Liver (tissue), 9 donors: ENCODE measurements around the gene SLC7A10. TPM values are rescaled to one million over a fixed set of nuclear protein-coding genes. Genes with fewer than 3 reads are reported as not detected.
A peak's percentile ranks its signal among the peaks of the same experiment; 100 is the strongest.

Source experiments
- DNase-seq: peaks from one replicate; pipeline ENCODE4 v3.0.0-alpha.2; 2017; ENCODE audit warnings: low spot score
- H3K27ac ChIP-seq, 2 donors: one replicate each; pipeline ENCODE4 v1.7.0; 2013; ENCODE audit warnings: inconsistent platforms in 2 of 2, low read length in 2 of 2, control low read depth in 1 of 2, low read depth in 1 of 2, mild to moderate bottlenecking in 1 of 2
- H3K27me3 ChIP-seq, 4 donors: one replicate each; pipeline versions ENCODE4 v1.6.1 to v1.7.0; 2013; ENCODE audit warnings: low read length in 3 of 4, inconsistent platforms in 1 of 4, mild to moderate bottlenecking in 1 of 4, moderate library complexity in 1 of 4; ENCODE audit not compliant: control insufficient read depth in 4 of 4, insufficient read depth in 4 of 4
- H3K36me3 ChIP-seq, 4 donors: one replicate each; pipeline versions ENCODE4 v1.6.1 to v1.7.0; 2013; ENCODE audit warnings: low read length in 3 of 4, mild to moderate bottlenecking in 3 of 4, low read depth in 1 of 4, moderate library complexity in 1 of 4; ENCODE audit not compliant: control insufficient read depth in 4 of 4, insufficient read depth in 3 of 4
- H3K4me1 ChIP-seq, 4 donors: one replicate each; pipeline versions ENCODE4 v1.6.1 to v1.7.0; 2013; ENCODE audit warnings: low read length in 3 of 4, mild to moderate bottlenecking in 3 of 4, moderate library complexity in 1 of 4; ENCODE audit not compliant: control insufficient read depth in 4 of 4, insufficient read depth in 4 of 4
- H3K4me3 ChIP-seq, 3 donors: one replicate each; pipeline versions ENCODE4 v1.6.1 to v1.7.0; 2013; ENCODE audit warnings: low read length in 3 of 3, control low read depth in 1 of 3, low read depth in 1 of 3, mild to moderate bottlenecking in 1 of 3
- H3K9ac ChIP-seq, 2 donors: one replicate each; pipeline ENCODE4 v1.7.0; 2013; ENCODE audit warnings: low read length in 2 of 2, mild to moderate bottlenecking in 2 of 2, moderate library complexity in 2 of 2, control low read depth in 1 of 2, low read depth in 1 of 2
- H3K9me3 ChIP-seq, 4 donors: one replicate each; pipeline versions ENCODE4 v1.6.1 to v1.7.0; 2013; ENCODE audit warnings: low read length in 3 of 4; ENCODE audit not compliant: control insufficient read depth in 4 of 4
- EGR1 ChIP-seq, 2 donors: IDR thresholded peaks; 2 replicates each; pipeline ENCODE4 v1.6.1; 2016 to 2018; ENCODE audit warnings: antibody characterized with exemption in 2 of 2, low read depth in 2 of 2
- FOXA1 ChIP-seq: IDR thresholded peaks from 2 replicates; pipeline ENCODE4 v1.6.1; 2016; ENCODE audit warnings: antibody characterized with exemption
- FOXA2 ChIP-seq: IDR thresholded peaks from 2 replicates; pipeline ENCODE4 v1.6.1; 2016; ENCODE audit warnings: antibody characterized with exemption
- GABPA ChIP-seq, 2 donors: IDR thresholded peaks in 1 of 2; conservative IDR thresholded peaks in 1 of 2; 2 replicates each; pipeline ENCODE4 v1.6.1; 2016; ENCODE audit warnings: antibody characterized with exemption in 2 of 2, mild to moderate bottlenecking in 1 of 2, moderate library complexity in 1 of 2
- HNF4A ChIP-seq, 2 donors: conservative IDR thresholded peaks; 2 replicates each; pipeline ENCODE4 v1.6.1; 2016; ENCODE audit warnings: antibody characterized with exemption in 2 of 2, mild to moderate bottlenecking in 2 of 2
- HNF4G ChIP-seq: IDR thresholded peaks from 2 replicates; pipeline ENCODE4 v1.6.1; 2016; ENCODE audit warnings: antibody characterized with exemption
- JUND ChIP-seq, 2 donors: IDR thresholded peaks; 2 replicates each; pipeline ENCODE4 v1.6.1; 2016; ENCODE audit warnings: antibody characterized with exemption in 2 of 2
- NR2F2 ChIP-seq: IDR thresholded peaks from 2 replicates; pipeline ENCODE4 v1.6.1; 2016; ENCODE audit warnings: antibody characterized with exemption
- RAD21 ChIP-seq, 2 donors: IDR thresholded peaks; 2 replicates each; pipeline ENCODE4 v1.6.1; 2016; ENCODE audit warnings: antibody characterized with exemption in 2 of 2, mild to moderate bottlenecking in 2 of 2
- RXRA ChIP-seq, 2 donors: IDR thresholded peaks; 2 replicates each; pipeline ENCODE4 v1.6.1; 2017 to 2018; ENCODE audit warnings: antibody characterized with exemption in 2 of 2, mild to moderate bottlenecking in 1 of 2
- SP1 ChIP-seq: IDR thresholded peaks from 2 replicates; pipeline ENCODE4 v1.6.1; 2018; ENCODE audit warnings: antibody characterized with exemption, mild to moderate bottlenecking
- TAF1 ChIP-seq: conservative IDR thresholded peaks from 2 replicates; pipeline ENCODE4 v1.6.1; 2016; ENCODE audit warnings: antibody characterized with exemption, mild to moderate bottlenecking
- WGBS: extraction: QIAGEN DNeasy Blood & Tissue Kit; methylation state at CpG from one replicate; pipeline ENCODE4 v1.1.7; 2013; 5-methylcytosine and 5-hydroxymethylcytosine counted together
- polyA plus RNA-seq, 2 donors: library from polyadenylated mRNA; stranded (reverse) in 1 of 2; unstranded in 1 of 2; fragments of 200-250 nt in 1 of 2; fragments of >200 nt in 1 of 2; fragmentation: Nextera tagmentation in 1 of 2; extraction: Ambion mirVana in 1 of 2; gene quantifications; one replicate each; pipeline versions ENCODE4 v1.2.1 to v1.2.3, GENCODE V29; 2013 to 2015
- total RNA-seq, 2 donors: library from RNA; depleted of rRNA; stranded (reverse); fragments of >200 nt; gene quantifications; one replicate each; pipeline ENCODE4 v1.2.3, GENCODE V29; 2014
- TF ChIP-seq, protein P1 (sequence below): IDR thresholded peaks from 2 replicates; pipeline ENCODE4 v1.6.1; 2016; ENCODE audit warnings: antibody characterized with exemption, mild to moderate bottlenecking
- TF ChIP-seq, protein P2 (sequence below): IDR thresholded peaks from 2 replicates; pipeline ENCODE4 v1.6.1; 2016; ENCODE audit warnings: antibody characterized with exemption
- TF ChIP-seq, protein P3 (sequence below): IDR thresholded peaks from 2 replicates; pipeline ENCODE4 v1.6.1; 2016; ENCODE audit warnings: antibody characterized with exemption
- TF ChIP-seq, protein P4 (sequence below): fragments of 150-350 bp; IDR thresholded peaks from 2 replicates; pipeline ENCODE4 v1.5.1; 2017; ENCODE audit warnings: improper control_type of control experiment, low read depth, low read length; ENCODE audit not compliant: missing input control
- donor health status: healthy.
- donor health status: healthy.
- donor health status: healthy.
- donor health status: healthy.
- donor health status: healthy.

The SLC7A10 gene
- total and polyA plus RNA-seq, 4 donors = not detected

DNA sequence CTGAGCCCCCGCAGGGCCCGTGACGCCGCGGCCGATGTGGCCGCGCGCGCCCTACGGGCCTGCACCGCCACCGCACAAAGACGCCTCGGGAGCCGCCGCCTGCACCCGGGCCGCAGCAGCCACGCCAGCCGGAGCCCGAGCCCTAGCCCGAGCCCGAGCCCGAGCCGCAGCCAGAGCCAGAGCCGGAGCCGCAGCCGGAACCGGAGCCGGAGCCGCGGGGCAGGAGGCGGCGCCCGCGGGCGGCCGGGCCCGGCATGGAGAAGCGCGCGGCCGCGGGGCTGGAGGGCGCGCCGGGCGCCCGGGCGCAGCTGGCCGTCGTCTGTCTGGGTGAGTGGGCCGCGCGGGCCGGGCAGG, 31.1 kb downstream of the SLC7A10 start:
- TF ChIP-seq, protein P1, sequence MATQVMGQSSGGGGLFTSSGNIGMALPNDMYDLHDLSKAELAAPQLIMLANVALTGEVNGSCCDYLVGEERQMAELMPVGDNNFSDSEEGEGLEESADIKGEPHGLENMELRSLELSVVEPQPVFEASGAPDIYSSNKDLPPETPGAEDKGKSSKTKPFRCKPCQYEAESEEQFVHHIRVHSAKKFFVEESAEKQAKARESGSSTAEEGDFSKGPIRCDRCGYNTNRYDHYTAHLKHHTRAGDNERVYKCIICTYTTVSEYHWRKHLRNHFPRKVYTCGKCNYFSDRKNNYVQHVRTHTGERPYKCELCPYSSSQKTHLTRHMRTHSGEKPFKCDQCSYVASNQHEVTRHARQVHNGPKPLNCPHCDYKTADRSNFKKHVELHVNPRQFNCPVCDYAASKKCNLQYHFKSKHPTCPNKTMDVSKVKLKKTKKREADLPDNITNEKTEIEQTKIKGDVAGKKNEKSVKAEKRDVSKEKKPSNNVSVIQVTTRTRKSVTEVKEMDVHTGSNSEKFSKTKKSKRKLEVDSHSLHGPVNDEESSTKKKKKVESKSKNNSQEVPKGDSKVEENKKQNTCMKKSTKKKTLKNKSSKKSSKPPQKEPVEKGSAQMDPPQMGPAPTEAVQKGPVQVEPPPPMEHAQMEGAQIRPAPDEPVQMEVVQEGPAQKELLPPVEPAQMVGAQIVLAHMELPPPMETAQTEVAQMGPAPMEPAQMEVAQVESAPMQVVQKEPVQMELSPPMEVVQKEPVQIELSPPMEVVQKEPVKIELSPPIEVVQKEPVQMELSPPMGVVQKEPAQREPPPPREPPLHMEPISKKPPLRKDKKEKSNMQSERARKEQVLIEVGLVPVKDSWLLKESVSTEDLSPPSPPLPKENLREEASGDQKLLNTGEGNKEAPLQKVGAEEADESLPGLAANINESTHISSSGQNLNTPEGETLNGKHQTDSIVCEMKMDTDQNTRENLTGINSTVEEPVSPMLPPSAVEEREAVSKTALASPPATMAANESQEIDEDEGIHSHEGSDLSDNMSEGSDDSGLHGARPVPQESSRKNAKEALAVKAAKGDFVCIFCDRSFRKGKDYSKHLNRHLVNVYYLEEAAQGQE = no peak
- TF ChIP-seq GABPA (IDR thresholded peaks at IDR 0.05 in 1 of 2, conservative IDR thresholded peaks at IDR 0.05 in 1 of 2) (no peak), RAD21 (IDR thresholded peaks at IDR 0.05) (no peak), TAF1 (no peak), HNF4A (conservative IDR thresholded peaks at IDR 0.05) (no peak), SP1 (no peak), EGR1 (IDR thresholded peaks at IDR 0.05; ENCODE audit: low read depth in 2 of 2) (no peak), NR2F2 (no peak), FOXA1 (no peak), HNF4G (no peak)
- TF ChIP-seq, protein P2, sequence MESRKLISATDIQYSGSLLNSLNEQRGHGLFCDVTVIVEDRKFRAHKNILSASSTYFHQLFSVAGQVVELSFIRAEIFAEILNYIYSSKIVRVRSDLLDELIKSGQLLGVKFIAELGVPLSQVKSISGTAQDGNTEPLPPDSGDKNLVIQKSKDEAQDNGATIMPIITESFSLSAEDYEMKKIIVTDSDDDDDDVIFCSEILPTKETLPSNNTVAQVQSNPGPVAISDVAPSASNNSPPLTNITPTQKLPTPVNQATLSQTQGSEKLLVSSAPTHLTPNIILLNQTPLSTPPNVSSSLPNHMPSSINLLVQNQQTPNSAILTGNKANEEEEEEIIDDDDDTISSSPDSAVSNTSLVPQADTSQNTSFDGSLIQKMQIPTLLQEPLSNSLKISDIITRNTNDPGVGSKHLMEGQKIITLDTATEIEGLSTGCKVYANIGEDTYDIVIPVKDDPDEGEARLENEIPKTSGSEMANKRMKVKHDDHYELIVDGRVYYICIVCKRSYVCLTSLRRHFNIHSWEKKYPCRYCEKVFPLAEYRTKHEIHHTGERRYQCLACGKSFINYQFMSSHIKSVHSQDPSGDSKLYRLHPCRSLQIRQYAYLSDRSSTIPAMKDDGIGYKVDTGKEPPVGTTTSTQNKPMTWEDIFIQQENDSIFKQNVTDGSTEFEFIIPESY = no peak
- TF ChIP-seq, protein P3, sequence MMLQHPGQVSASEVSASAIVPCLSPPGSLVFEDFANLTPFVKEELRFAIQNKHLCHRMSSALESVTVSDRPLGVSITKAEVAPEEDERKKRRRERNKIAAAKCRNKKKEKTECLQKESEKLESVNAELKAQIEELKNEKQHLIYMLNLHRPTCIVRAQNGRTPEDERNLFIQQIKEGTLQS = no peak
- Histone ChIP-seq H3K27ac (peak overlapping the region; percentile 78 to 86), H3K4me3 (peak overlapping the region; percentile 11 to 88 (median 68)), H3K27me3 (no peaks in the 10 kb centered on the region), H3K36me3 (peaks cover 0 to 15% (median 4%) of the 10 kb centered on the region in 4 donors), H3K4me1 (peaks cover 7 to 16% (median 10%) of the 10 kb centered on the region in 4 donors), H3K9ac (no peak overlapping the region), H3K9me3 (no peaks in the 10 kb centered on the region)
- under 1% methylated on average over 57 of the region's 57 CpGs for WGBS
- DNase-seq = no peak

DNA sequence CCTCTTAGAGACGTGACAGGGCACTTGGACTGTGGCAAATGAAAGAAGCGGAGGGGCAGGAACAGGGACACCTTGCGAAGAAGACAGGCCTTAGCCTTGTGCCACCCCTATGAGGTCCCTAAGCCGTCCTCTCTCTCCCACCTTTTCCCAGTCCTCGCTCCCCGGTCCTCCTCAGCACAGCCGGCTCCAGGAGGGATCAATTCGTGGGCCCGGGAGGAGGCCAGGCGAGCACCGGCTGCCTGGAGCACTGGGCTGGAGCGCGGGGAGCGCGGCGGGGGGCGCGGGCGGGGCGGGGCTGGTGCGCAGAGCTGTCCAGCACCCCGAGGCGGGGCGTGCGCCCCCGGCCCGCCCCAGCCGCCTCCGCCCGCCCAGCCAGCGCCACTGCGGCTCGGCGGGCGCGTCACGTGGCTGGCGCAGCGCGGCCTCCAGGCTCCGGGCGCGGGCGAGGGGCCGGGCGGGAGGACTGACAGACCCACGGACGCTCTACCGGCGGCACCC, 31.7 kb downstream of the SLC7A10 start, which contains the start of gene LRP3:
Gene LRP3 (plus strand): TSS at position 466 of the 498 bp plus-strand sequence. CDS start 456 bp downstream, outside the sequence.
- TF ChIP-seq NR2F2 = no peak
- TF ChIP-seq RXRA (IDR thresholded peaks at IDR 0.05) = no peak
- no peak for TF ChIP-seq RAD21 (IDR thresholded peaks at IDR 0.05)
- TF ChIP-seq, protein P1 = no peak
- no peak for TF ChIP-seq EGR1 (IDR thresholded peaks at IDR 0.05; ENCODE audit: low read depth in 2 of 2)
- TF ChIP-seq FOXA2 = no peak
- no peak for TF ChIP-seq JUND (IDR thresholded peaks at IDR 0.05)
- TF ChIP-seq GABPA (IDR thresholded peaks at IDR 0.05 in 1 of 2, conservative IDR thresholded peaks at IDR 0.05 in 1 of 2) = no peak
- TF ChIP-seq, protein P4, sequence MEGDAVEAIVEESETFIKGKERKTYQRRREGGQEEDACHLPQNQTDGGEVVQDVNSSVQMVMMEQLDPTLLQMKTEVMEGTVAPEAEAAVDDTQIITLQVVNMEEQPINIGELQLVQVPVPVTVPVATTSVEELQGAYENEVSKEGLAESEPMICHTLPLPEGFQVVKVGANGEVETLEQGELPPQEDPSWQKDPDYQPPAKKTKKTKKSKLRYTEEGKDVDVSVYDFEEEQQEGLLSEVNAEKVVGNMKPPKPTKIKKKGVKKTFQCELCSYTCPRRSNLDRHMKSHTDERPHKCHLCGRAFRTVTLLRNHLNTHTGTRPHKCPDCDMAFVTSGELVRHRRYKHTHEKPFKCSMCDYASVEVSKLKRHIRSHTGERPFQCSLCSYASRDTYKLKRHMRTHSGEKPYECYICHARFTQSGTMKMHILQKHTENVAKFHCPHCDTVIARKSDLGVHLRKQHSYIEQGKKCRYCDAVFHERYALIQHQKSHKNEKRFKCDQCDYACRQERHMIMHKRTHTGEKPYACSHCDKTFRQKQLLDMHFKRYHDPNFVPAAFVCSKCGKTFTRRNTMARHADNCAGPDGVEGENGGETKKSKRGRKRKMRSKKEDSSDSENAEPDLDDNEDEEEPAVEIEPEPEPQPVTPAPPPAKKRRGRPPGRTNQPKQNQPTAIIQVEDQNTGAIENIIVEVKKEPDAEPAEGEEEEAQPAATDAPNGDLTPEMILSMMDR = no peak
- TF ChIP-seq, protein P3 = no peak
- no peak for TF ChIP-seq HNF4A (conservative IDR thresholded peaks at IDR 0.05)
- TF ChIP-seq FOXA1 = no peak
- H3K9ac ChIP-seq = no peak within 1 kb of the TSS
- H3K27ac ChIP-seq = peak within 1 kb of the TSS; percentile 78 to 86
- H3K27me3 ChIP-seq = no peaks in the 10 kb centered on the region
- H3K9me3 ChIP-seq = no peaks in the 10 kb centered on the region
- peak within 1 kb of the TSS; percentile 11 to 88 (median 68) for H3K4me3 ChIP-seq
- DNase-seq = peak; percentile 49
- peaks cover 7 to 16% (median 10%) of the 10 kb centered on the region in 4 donors for H3K4me1 ChIP-seq
- WGBS = 6% methylated on average over 50 of the region's 50 CpGs
- peaks cover 0 to 13% (median 4%) of the 10 kb centered on the region in 4 donors for H3K36me3 ChIP-seq
